Esophagus muscularis mucosa (tissue), 4 donors: ENCODE measurements around the gene CEBPE. TPM values are rescaled to one million over a fixed set of nuclear protein-coding genes. Genes with fewer than 3 reads are reported as not detected.
A peak's percentile ranks its signal among the peaks of the same experiment; 100 is the strongest.

ENCODE experiments used
- DNase-seq: peaks from one replicate; pipeline ENCODE4 v3.0.0-alpha.2; 2017; ENCODE audit errors: extremely low spot score
- H3K27ac ChIP-seq, 4 donors: fragments of 200-600 bp; sonication (generic); replicated peaks in 1 of 4; 1 replicate in 3 of 4; 2 replicates in 1 of 4; pipeline ENCODE4 v1.5.1; 2016 to 2019; ENCODE audit warnings: mild to moderate bottlenecking in 1 of 4
- H3K27me3 ChIP-seq, 4 donors: fragments of 200-600 bp; sonication (generic); one replicate each; pipeline versions ENCODE4 v1.5.1 to v1.6.0; 2016 to 2019
- H3K36me3 ChIP-seq, 4 donors: fragments of 200-600 bp; sonication (generic); one replicate each; pipeline ENCODE4 v1.5.1; 2016 to 2019
- H3K4me1 ChIP-seq, 4 donors: fragments of 200-600 bp; sonication (generic); one replicate each; pipeline ENCODE4 v1.5.1; 2016 to 2019
- H3K4me3 ChIP-seq, 4 donors: fragments of 200-600 bp; sonication (generic); 1 replicate in 2 of 4; 2 replicates in 2 of 4; pipeline ENCODE4 v1.5.1; 2016 to 2019; ENCODE audit warnings: mild to moderate bottlenecking in 4 of 4, moderate library complexity in 1 of 4
- H3K9me3 ChIP-seq, 4 donors: fragments of 200-600 bp; sonication (generic); 1 replicate in 3 of 4; 2 replicates in 1 of 4; pipeline ENCODE4 v1.5.1; 2016 to 2019
- EP300 ChIP-seq: sonication (generic); formaldehyde crosslinking; IDR thresholded peaks from one replicate; pipeline ENCODE4 v1.6.1; 2017; ENCODE audit warnings: antibody characterized with exemption
- POLR2A ChIP-seq: fragments of 450-650 bp; IDR thresholded peaks from one replicate; pipeline ENCODE4 v1.6.1; 2017; ENCODE audit warnings: antibody characterized with exemption, moderate library complexity, mild to moderate bottlenecking, low read depth
- POLR2AphosphoS5 ChIP-seq, 2 donors: sonication (generic); formaldehyde crosslinking; IDR thresholded peaks; one replicate each; pipeline ENCODE4 v1.6.1; 2017; ENCODE audit warnings: antibody characterized with exemption in 2 of 2
- WGBS: methylation state at CpG from one replicate; pipeline ENCODE4 v1.1.5; 2018; 5-methylcytosine and 5-hydroxymethylcytosine counted together
- intact Hi-C: fragments of 100-400 bp; cut with DNase I; formaldehyde crosslinking; loops from one replicate; pipeline ENCODE4 v1.15.1; 2023
- total RNA-seq, 4 donors: library from RNA; depleted of rRNA; stranded (reverse); fragments of >200 nt; gene quantifications; one replicate each; pipeline versions ENCODE4 v1.1.0 to v1.2.1, GENCODE V29; 2016
- TF ChIP-seq, protein P1 (sequence below), 3 experiments: fragments of 200-600 bp in 2 of 3; fragments of 450-650 bp in 1 of 3; sonication (generic) in 2 of 3; IDR thresholded peaks; one replicate each; pipeline ENCODE4 v1.5.1; 2017 to 2019; ENCODE audit warnings: antibody characterized with exemption in 3 of 3, mild to moderate bottlenecking in 2 of 3, moderate library complexity in 1 of 3

Gene CEBPE
- total RNA-seq, 4 donors from 2014 or later = 0.57 TPM; not detected in 3

DNA sequence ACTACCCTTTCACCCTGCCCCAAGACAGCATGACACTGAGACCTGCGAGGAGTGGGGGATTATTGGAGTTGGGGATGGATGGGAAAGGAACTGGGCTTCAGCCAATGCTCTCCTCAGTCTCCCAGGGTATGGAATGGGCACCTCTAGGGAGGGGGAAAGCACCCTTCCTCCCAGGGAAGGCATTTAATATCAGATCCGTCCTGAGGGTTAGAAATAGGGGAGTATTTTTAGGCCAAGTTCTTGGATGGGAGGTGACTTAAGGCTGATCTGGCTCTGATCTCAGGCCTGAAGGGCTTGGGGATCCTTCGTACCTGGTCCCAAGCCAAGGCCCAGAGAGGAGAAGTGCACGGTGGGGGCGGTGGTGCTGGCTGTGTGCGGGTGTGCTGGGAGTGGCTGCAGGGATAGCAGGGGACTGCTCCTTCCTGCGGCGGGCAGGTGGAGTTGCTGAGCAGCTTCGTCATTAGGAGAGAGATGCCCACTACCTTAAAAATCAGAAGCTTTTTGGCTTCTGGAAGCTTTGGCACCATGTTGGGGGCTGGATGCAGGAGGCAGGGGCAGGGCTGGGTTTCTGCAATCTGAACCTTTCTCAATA, 7.0 kb upstream of the CEBPE start:
- Histone ChIP-seq H3K4me1 (peaks cover 12 to 43% (median 40%) of the 10 kb centered on the region in 4 donors), H3K36me3 (peaks cover 12 to 40% (median 38%) of the 10 kb centered on the region in 4 donors), H3K9me3 (no peaks in the 10 kb centered on the region), H3K27ac (peak overlapping the region in 2 of 4 donors; percentile 27 to 47), H3K4me3 (no peak overlapping the region), H3K27me3 (no peaks in the 10 kb centered on the region)
- TF ChIP-seq POLR2A (no peak), POLR2AphosphoS5 (IDR thresholded peaks at IDR 0.05) (peak in 1 of 2 donors; percentile 8)
- TF ChIP-seq, protein P1, sequence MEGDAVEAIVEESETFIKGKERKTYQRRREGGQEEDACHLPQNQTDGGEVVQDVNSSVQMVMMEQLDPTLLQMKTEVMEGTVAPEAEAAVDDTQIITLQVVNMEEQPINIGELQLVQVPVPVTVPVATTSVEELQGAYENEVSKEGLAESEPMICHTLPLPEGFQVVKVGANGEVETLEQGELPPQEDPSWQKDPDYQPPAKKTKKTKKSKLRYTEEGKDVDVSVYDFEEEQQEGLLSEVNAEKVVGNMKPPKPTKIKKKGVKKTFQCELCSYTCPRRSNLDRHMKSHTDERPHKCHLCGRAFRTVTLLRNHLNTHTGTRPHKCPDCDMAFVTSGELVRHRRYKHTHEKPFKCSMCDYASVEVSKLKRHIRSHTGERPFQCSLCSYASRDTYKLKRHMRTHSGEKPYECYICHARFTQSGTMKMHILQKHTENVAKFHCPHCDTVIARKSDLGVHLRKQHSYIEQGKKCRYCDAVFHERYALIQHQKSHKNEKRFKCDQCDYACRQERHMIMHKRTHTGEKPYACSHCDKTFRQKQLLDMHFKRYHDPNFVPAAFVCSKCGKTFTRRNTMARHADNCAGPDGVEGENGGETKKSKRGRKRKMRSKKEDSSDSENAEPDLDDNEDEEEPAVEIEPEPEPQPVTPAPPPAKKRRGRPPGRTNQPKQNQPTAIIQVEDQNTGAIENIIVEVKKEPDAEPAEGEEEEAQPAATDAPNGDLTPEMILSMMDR (IDR thresholded peaks at IDR 0.05) = no peak
- WGBS = 71% methylated on average over 9 of the region's 9 CpGs
- intact Hi-C loops = loop anchor here (10.0 kb wide), 1 partner anchor 179 kb away; the partner anchor contains the start of genes BCL2L2 and PPP1R3E
- no peak for DNase-seq

DNA sequence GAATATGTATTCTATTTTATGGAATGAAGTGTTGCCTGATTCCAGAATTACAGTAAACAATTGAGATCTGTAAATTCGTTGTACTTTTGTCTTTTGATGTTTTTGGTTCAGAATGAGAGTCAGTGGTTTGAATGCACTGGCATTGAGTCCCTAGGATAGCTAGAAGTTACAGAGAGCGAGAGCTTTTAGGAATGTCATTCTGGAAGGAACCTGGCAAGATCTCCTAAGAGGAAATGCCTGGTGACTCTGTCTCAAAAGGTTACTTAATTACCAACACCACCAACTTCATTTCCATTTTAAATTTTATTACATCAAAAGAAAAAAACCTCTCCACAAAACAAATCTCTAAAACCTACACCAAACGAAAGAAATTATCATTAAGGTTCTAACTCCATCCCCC, 6.0 kb upstream of the CEBPE start:
- DNase-seq = no peak
- WGBS = 57% methylated on average over 3 of the region's 3 CpGs
- Histone ChIP-seq H3K27ac (no peak overlapping the region), H3K27me3 (no peaks in the 10 kb centered on the region), H3K4me1 (peaks cover 14 to 36% (median 33%) of the 10 kb centered on the region in 4 donors), H3K9me3 (no peaks in the 10 kb centered on the region), H3K4me3 (no peak overlapping the region), H3K36me3 (peaks cover 12 to 38% (median 33%) of the 10 kb centered on the region in 4 donors)
- TF ChIP-seq POLR2A = no peak
- TF ChIP-seq POLR2AphosphoS5 (IDR thresholded peaks at IDR 0.05) = no peak
- TF ChIP-seq, protein P1 (IDR thresholded peaks at IDR 0.05) = no peak
- TF ChIP-seq EP300 = no peak
- intact Hi-C loops = loop anchor here (10.0 kb wide), 1 partner anchor 180 kb away; the partner anchor contains the start of genes BCL2L2 and PPP1R3E

DNA sequence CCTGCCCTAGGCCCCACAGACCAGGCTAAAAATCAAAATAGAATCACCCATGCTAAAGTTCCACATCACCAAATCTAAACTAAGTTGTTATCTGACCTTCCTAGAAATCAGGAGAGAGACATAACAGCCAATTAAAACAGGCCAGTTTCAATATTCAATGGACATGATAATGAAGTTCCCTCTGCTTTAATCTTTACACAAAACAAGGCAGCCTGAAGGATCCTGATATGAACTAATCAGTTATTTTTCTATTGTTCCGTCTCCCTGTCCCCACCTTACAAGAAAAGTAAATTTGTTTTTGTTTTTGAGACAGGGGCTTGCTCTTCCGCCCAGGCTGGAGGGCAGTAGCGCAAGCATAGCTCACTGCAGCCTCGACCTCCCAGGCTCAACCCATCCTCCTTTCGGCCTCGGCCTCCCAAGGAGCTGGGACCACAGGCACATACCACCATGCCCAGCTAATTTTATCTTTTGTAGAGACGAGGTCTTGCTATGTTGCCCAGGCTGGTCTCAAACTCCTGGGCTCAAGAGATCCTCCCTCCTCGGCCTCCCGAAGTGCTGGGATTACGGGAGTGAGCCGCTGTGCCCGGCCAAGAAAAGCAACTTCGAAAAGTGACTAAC, 5.4 kb upstream of the CEBPE start:
- peaks cover 12 to 33% (median 29%) of the 10 kb centered on the region in 4 donors for H3K36me3 ChIP-seq
- TF ChIP-seq, protein P1 (IDR thresholded peaks at IDR 0.05) = no peak
- TF ChIP-seq EP300 (no peak), POLR2AphosphoS5 (IDR thresholded peaks at IDR 0.05) (no peak), POLR2A (no peak)
- peaks cover 14 to 34% (median 29%) of the 10 kb centered on the region in 4 donors for H3K4me1 ChIP-seq
- H3K4me3 ChIP-seq = no peak overlapping the region
- intact Hi-C loops = loop anchor here (10.0 kb wide), 1 partner anchor 180 kb away; the partner anchor contains the start of genes BCL2L2 and PPP1R3E
- H3K9me3 ChIP-seq = no peaks in the 10 kb centered on the region
- H3K27ac ChIP-seq = no peak overlapping the region
- WGBS = 91% methylated on average over 13 of the region's 13 CpGs
- no peaks in the 10 kb centered on the region for H3K27me3 ChIP-seq
- no peak for DNase-seq

DNA sequence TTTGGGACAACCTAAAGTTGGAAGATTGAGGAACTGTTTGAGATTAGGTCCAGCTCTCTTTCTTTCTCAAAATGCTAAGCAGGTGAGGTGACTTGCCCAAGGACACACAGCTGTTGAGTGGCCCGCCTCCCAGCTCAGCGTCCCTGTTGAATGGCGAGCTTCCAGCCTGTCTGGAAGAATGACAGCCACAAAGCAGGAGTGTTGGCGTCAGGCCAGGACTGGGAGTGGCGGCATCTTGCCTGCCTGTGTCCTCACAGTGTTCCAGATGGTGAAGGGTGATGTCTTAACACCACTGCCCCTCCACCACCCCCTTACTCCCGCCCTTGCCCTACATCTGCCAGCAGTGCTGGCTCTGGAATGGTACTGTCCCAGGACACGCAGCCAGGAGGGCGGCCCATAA, 4.4 kb upstream of the CEBPE start:
- no peak for DNase-seq
- intact Hi-C loops = loop anchor here (10.0 kb wide), 1 partner anchor 181 kb away; the partner anchor contains the start of genes BCL2L2 and PPP1R3E
- WGBS = 69% methylated on average over 8 of the region's 8 CpGs

DNA sequence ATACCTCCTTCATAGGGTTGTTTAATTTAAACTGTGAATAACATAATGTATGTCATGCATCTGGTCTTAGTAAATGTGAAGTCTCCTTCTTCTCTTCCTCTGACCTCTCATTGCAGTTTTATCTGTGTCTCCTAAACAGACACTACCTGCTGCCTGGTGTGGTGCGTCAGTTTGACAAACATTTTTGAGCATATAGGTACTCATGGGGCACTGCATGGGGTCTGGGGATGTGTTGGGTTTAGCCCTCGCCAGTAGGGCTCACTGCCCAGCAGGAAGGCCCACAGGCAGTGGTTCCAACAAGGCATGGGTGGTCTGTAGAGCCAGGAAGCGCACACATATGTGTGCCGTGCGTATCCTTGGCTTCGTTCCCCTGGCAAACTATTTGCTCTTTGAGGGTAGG, 3.0 kb upstream of the CEBPE start:
- intact Hi-C loops = loop anchor here (10.0 kb wide), 1 partner anchor 183 kb away; the partner anchor contains the start of genes BCL2L2 and PPP1R3E
- H3K9me3 ChIP-seq = no peaks in the 10 kb centered on the region
- no peak for TF ChIP-seq POLR2A
- TF ChIP-seq EP300 = no peak
- TF ChIP-seq POLR2AphosphoS5 (IDR thresholded peaks at IDR 0.05) = no peak
- TF ChIP-seq, protein P1 (IDR thresholded peaks at IDR 0.05) = no peak
- peaks cover 0 to 13% (median 0%) of the 10 kb centered on the region in 4 donors for H3K27me3 ChIP-seq
- peaks cover 0 to 10% (median 5%) of the 10 kb centered on the region in 4 donors for H3K36me3 ChIP-seq
- DNase-seq = no peak
- no peak overlapping the region for H3K27ac ChIP-seq
- H3K4me1 ChIP-seq = peaks cover 14 to 33% (median 28%) of the 10 kb centered on the region in 4 donors
- H3K4me3 ChIP-seq = no peak overlapping the region
- WGBS = 95% methylated on average over 6 of the region's 6 CpGs

More for the DNA sequence above, 4.4 kb upstream of the CEBPE start:
- H3K4me3 ChIP-seq = no peak overlapping the region
- H3K27ac ChIP-seq = peak overlapping the region in 1 of 4 donors; percentile 2
- TF ChIP-seq EP300 (no peak), POLR2AphosphoS5 (IDR thresholded peaks at IDR 0.05) (peak; percentile 8 to 25)
- H3K27me3 ChIP-seq = no peaks in the 10 kb centered on the region
- H3K4me1 ChIP-seq = peaks cover 14 to 33% (median 28%) of the 10 kb centered on the region in 4 donors
- H3K9me3 ChIP-seq = no peaks in the 10 kb centered on the region
- H3K36me3 ChIP-seq = peaks cover 6 to 23% (median 19%) of the 10 kb centered on the region in 4 donors
